Smooth muscle cell (in vitro differentiated cells): ENCODE data around the gene STK24. TPM values are rescaled to one million over a fixed set of nuclear protein-coding genes. Genes with fewer than 3 reads are reported as not detected.

Experiments
- DNase-seq: peaks from one replicate; lab custom pipeline; 2025; ENCODE audit not compliant: unreplicated experiment; lab: John Stamatoyannopoulos, UW
- H2AFZ ChIP-seq: fragments of 200-600 bp; sonication (generic); 2 replicates; pipeline ENCODE4 v1.6.0; 2016; ENCODE audit warnings: antibody characterized with exemption, low read depth, mild to moderate bottlenecking
- H3F3A ChIP-seq: fragments of 200-600 bp; sonication (generic); 2 replicates; pipeline ENCODE4 v1.6.0; 2017; ENCODE audit warnings: antibody characterized with exemption, low read depth
- H3K27ac ChIP-seq: fragments of 200-600 bp; sonication (generic); 2 replicates; pipeline ENCODE4 v1.5.1; 2016; ENCODE audit warnings: low read depth, mild to moderate bottlenecking
- H3K27me3 ChIP-seq: fragments of 200-600 bp; sonication (generic); 2 replicates; pipeline ENCODE4 v1.6.1; 2016; ENCODE audit warnings: low read depth, mild to moderate bottlenecking
- H3K36me3 ChIP-seq: fragments of 200-600 bp; sonication (generic); 2 replicates; pipeline ENCODE4 v1.5.1; 2016; ENCODE audit warnings: low read depth
- H3K4me1 ChIP-seq: fragments of 200-600 bp; sonication (generic); 2 replicates; pipeline ENCODE4 v1.5.1; 2016; ENCODE audit warnings: low read depth
- H3K4me2 ChIP-seq: fragments of 200-600 bp; sonication (generic); 2 replicates; pipeline ENCODE4 v1.6.0; 2016; ENCODE audit warnings: mild to moderate bottlenecking
- H3K4me3 ChIP-seq: fragments of 200-600 bp; sonication (generic); 2 replicates; pipeline ENCODE4 v1.5.1; 2016; ENCODE audit warnings: mild to moderate bottlenecking
- H3K79me2 ChIP-seq: fragments of 200-600 bp; sonication (generic); 2 replicates; pipeline ENCODE4 v1.6.0; 2016; ENCODE audit warnings: low read depth, mild to moderate bottlenecking
- H3K9ac ChIP-seq: fragments of 200-600 bp; sonication (generic); 2 replicates; pipeline ENCODE4 v1.6.0; 2016; ENCODE audit warnings: low read depth
- H3K9me3 ChIP-seq: fragments of 200-600 bp; sonication (generic); replicated peaks from 2 replicates; pipeline ENCODE4 v1.5.1; 2016; ENCODE audit warnings: low read depth
- H4K20me1 ChIP-seq: fragments of 200-600 bp; sonication (generic); 2 replicates; pipeline ENCODE4 v1.6.0; 2016; ENCODE audit warnings: low read depth
- CTCF ChIP-seq: fragments of 200-600 bp; sonication (generic); IDR thresholded peaks from 2 replicates; pipeline ENCODE4 v1.5.1; 2017; ENCODE audit warnings: borderline replicate concordance, mild to moderate bottlenecking, antibody characterized with exemption; ENCODE audit not compliant: insufficient read depth, poor library complexity, severe bottlenecking
- WGBS: methylation state at CpG from one replicate; pipeline ENCODE4 v1.1.7; 2016; ENCODE audit warnings: low lambda C conversion rate; 5-methylcytosine and 5-hydroxymethylcytosine counted together
- polyA plus RNA-seq: library from polyadenylated mRNA; unstranded; fragments of >200 nt; fragmentation: Nextera tagmentation; extraction: Ambion mirVana; gene quantifications from 2 replicates; pipeline ENCODE4 v1.2.1, GENCODE V29; 2016
- total RNA-seq: library from RNA; depleted of rRNA; stranded (reverse); fragments of >200 nt; gene quantifications from 2 replicates; pipeline ENCODE4 v1.2.3, GENCODE V29; 2014

The STK24 gene
- total and polyA plus RNA-seq, 2 experiments from 2014 or later = 80.2 to 89.1 TPM

- DNase-seq = no peak
- Histone ChIP-seq H3F3A (peaks cover 37% of the 10 kb centered on the region), H3K9me3 (no peaks in the 10 kb centered on the region), H4K20me1 (peaks cover 41% of the 10 kb centered on the region), H3K4me1 (peaks cover 4% of the 10 kb centered on the region), H3K79me2 (no peaks in the 10 kb centered on the region), H3K27ac (peak overlapping the region; percentile 38), H3K4me2 (no peak overlapping the region), H2AFZ (no peak overlapping the region), H3K36me3 (peaks cover 13% of the 10 kb centered on the region), H3K9ac (no peak overlapping the region), H3K4me3 (no peak overlapping the region), H3K27me3 (no peaks in the 10 kb centered on the region)
- 63% methylated on average over 7 of the region's 7 CpGs for WGBS
- no peak for TF ChIP-seq CTCF
Observed at GRCh38 chr13:98454389-98454881, 122.5 kb downstream of the STK24 start.

- Histone ChIP-seq H3K4me3 (no peak overlapping the region), H3F3A (peaks cover 47% of the 10 kb centered on the region), H3K36me3 (peaks cover 13% of the 10 kb centered on the region), H3K79me2 (no peaks in the 10 kb centered on the region), H3K9ac (no peak overlapping the region), H3K27ac (peak overlapping the region; percentile 32), H2AFZ (no peak overlapping the region), H3K27me3 (no peaks in the 10 kb centered on the region), H3K4me2 (no peak overlapping the region), H3K9me3 (no peaks in the 10 kb centered on the region), H3K4me1 (peaks cover 4% of the 10 kb centered on the region), H4K20me1 (peaks cover 43% of the 10 kb centered on the region)
- 96% methylated on average over 15 of the region's 15 CpGs for WGBS
- no peak for DNase-seq
- no peak for TF ChIP-seq CTCF
Observed at GRCh38 chr13:98452851-98453843, 123.8 kb downstream of the STK24 start.

- H3K9ac ChIP-seq = no peak overlapping the region
- no peak overlapping the region for H2AFZ ChIP-seq
- H3K4me3 ChIP-seq = no peak overlapping the region
- peak overlapping the region; percentile 50 for H3K27ac ChIP-seq
- H3K9me3 ChIP-seq = no peaks in the 10 kb centered on the region
- peaks cover 43% of the 10 kb centered on the region for H4K20me1 ChIP-seq
- peaks cover 4% of the 10 kb centered on the region for H3K4me1 ChIP-seq
- no peaks in the 10 kb centered on the region for H3K79me2 ChIP-seq
- H3F3A ChIP-seq = peaks cover 60% of the 10 kb centered on the region
- no peak for TF ChIP-seq CTCF
- DNase-seq = no peak
- 88% methylated on average over 23 of the region's 23 CpGs for WGBS
- peaks cover 13% of the 10 kb centered on the region for H3K36me3 ChIP-seq
- H3K4me2 ChIP-seq = no peak overlapping the region
- no peaks in the 10 kb centered on the region for H3K27me3 ChIP-seq
Observed at GRCh38 chr13:98451676-98452470, 125.0 kb downstream of the STK24 start.
